Heart left ventricle (tissue), 13 donors: ENCODE measurements around the gene C8A.

Source experiments
- POLR2A ChIP-seq, 2 donors: fragments of 450-650 bp; IDR thresholded peaks; one replicate each; pipeline ENCODE4 v1.6.1; 2017; ENCODE audit warnings: antibody characterized with exemption in 2 of 2, mild to moderate bottlenecking in 2 of 2, moderate library complexity in 2 of 2
- TF ChIP-seq, protein P1 (sequence below), 12 donors: fragments of 200-600 bp; sonication (generic) in 4 of 12; IDR thresholded peaks; one replicate each; pipeline versions ENCODE4 v1.5.0 to v1.8.0; 2018 to 2022; ENCODE audit warnings: antibody characterized with exemption in 12 of 12, mild to moderate bottlenecking in 5 of 12
- donor health status: ischemic (EF 13 %, LVEDD 7.1; RV severe dilation, severe dysfunction).
- donor health status: DM: no; HTN: yes; CAD: no.
- donor health status: DM: no; HTN: no; CAD: no.
- donor health status: ischemic (EF 25% LVEDD 6.9; RV normal size, moderate dysfunction).
- donor health status: ischemic (EF 25% LVEDD 5.7; RV mildly dilated, moderate dysfunction).
- donor health status: ischemic (EF 35%, LVEDD 5.7; RV mildly dilated, moderate dysfunction).
- donor health status: nonischemic (EF 11% LVEDD 7.7; RV severe dilation, severe dysfunction).
- donor health status: DM: yes; HTN: yes; CAD: no.
- donor health status: PGD.
- donor health status: ischemic (EF 29% LVEDD 5.4; RV normal size, mild dysfunction).
- donor health status: nonischemic (EF 23%, LVEDD 6.1; RV moderate dilation, normal function).

DNA sequence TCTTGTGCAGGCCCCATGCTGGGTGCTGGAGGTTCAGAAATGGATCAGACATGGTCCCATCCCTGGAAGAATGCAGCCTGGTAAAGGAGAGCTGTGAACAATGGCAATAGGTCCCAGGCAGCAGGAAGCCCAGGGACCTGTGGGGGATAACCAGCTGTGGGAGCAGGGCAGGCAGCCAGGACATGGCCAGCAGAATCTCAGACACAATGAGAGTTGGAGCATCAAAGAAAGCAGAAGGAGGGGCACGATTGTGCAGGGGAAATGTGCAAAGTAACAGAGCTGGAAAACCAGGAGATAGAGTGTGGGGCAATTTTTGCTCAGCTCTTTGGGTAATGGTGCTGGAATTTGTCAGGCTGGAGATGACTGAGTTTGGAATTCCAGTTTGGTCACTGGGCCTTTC, 66.9 kb downstream of the C8A start:
- TF ChIP-seq, protein P1, sequence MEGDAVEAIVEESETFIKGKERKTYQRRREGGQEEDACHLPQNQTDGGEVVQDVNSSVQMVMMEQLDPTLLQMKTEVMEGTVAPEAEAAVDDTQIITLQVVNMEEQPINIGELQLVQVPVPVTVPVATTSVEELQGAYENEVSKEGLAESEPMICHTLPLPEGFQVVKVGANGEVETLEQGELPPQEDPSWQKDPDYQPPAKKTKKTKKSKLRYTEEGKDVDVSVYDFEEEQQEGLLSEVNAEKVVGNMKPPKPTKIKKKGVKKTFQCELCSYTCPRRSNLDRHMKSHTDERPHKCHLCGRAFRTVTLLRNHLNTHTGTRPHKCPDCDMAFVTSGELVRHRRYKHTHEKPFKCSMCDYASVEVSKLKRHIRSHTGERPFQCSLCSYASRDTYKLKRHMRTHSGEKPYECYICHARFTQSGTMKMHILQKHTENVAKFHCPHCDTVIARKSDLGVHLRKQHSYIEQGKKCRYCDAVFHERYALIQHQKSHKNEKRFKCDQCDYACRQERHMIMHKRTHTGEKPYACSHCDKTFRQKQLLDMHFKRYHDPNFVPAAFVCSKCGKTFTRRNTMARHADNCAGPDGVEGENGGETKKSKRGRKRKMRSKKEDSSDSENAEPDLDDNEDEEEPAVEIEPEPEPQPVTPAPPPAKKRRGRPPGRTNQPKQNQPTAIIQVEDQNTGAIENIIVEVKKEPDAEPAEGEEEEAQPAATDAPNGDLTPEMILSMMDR (IDR thresholded peaks at IDR 0.05) = no peak
- TF ChIP-seq POLR2A (IDR thresholded peaks at IDR 0.05) = no peak
